Duodenal mucosa (tissue), 2 donors: ENCODE results near the gene TOP3B.

Experiments
- H3K27ac ChIP-seq: one replicate; pipeline ENCODE4 v1.7.0; 2013; ENCODE audit warnings: low read depth, low read length
- H3K27me3 ChIP-seq, 2 donors: one replicate each; pipeline ENCODE4 v1.7.0; 2013; ENCODE audit warnings: low read length in 2 of 2, control low read depth in 1 of 2; ENCODE audit not compliant: insufficient read depth in 2 of 2, control insufficient read depth in 1 of 2
- H3K36me3 ChIP-seq, 2 donors: one replicate each; pipeline ENCODE4 v1.7.0; 2013; ENCODE audit warnings: low read length in 2 of 2, control low read depth in 1 of 2; ENCODE audit not compliant: insufficient read depth in 2 of 2, control insufficient read depth in 1 of 2
- H3K4me1 ChIP-seq, 2 donors: one replicate each; pipeline ENCODE4 v1.7.0; 2013; ENCODE audit warnings: low read length in 2 of 2, control low read depth in 1 of 2; ENCODE audit not compliant: insufficient read depth in 2 of 2, control insufficient read depth in 1 of 2
- H3K4me3 ChIP-seq, 2 donors: one replicate each; pipeline ENCODE4 v1.7.0; 2013; ENCODE audit warnings: low read length in 2 of 2, low read depth in 1 of 2
- H3K9ac ChIP-seq, 2 donors: one replicate each; pipeline ENCODE4 v1.7.0; 2013; ENCODE audit warnings: low read length in 2 of 2, low read depth in 1 of 2
- H3K9me3 ChIP-seq, 2 donors: one replicate each; pipeline ENCODE4 v1.7.0; 2013; ENCODE audit warnings: low read length in 2 of 2, control low read depth in 1 of 2; ENCODE audit not compliant: control insufficient read depth in 1 of 2

Gene TOP3B

DNA sequence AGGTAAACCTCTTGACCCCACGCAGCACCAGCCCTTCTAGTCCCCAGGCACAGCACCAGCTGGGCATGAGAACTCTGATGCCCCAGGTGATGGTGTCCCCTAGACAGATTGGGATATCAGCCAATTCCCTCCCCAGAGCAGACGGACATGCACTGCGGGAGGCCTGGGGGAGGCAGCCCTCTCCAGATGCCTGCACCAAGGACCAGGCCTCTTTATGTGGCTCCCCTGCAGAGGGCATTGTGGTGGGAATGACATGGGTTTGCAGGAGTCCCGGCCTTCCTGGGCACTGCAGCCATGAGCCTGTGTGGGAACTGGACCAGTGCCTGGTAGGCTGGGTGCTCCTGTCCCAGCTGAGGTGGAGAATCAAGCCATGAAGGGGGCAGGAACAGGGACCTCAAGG is 55.9 kb downstream of the TOP3B start:
- no peak overlapping the region for H3K27ac ChIP-seq
- no peaks in the 10 kb centered on the region for H3K27me3 ChIP-seq
- H3K4me1 ChIP-seq: no peaks in the 10 kb centered on the region
- no peak overlapping the region for H3K4me3 ChIP-seq
- H3K9me3 ChIP-seq: no peaks in the 10 kb centered on the region
- H3K9ac ChIP-seq: no peak overlapping the region
- peaks cover 13 to 44% of the 10 kb centered on the region in 2 donors for H3K36me3 ChIP-seq

DNA sequence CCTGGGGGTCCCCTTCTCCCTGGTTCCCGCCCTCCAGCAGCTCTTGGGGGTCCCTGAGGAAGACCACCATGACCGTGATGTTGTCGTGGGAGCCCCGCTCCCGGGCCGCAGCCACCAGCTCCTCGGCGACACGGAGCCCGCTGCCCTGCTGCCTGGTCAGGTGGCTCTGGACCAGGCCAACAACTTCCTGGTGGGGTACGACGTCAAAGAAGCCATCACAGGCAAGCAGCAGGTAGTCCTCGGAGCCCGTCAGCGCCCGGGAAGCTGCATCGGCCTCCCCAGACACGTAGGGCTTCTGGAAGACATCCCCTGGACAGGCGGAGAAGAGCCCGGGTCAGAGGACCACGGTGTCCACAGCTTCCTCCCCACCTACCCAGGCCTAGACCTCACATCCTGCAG is 59.4 kb downstream of the TOP3B start:
- peaks cover 0 to 17% of the 10 kb centered on the region in 2 donors for H3K36me3 ChIP-seq

DNA sequence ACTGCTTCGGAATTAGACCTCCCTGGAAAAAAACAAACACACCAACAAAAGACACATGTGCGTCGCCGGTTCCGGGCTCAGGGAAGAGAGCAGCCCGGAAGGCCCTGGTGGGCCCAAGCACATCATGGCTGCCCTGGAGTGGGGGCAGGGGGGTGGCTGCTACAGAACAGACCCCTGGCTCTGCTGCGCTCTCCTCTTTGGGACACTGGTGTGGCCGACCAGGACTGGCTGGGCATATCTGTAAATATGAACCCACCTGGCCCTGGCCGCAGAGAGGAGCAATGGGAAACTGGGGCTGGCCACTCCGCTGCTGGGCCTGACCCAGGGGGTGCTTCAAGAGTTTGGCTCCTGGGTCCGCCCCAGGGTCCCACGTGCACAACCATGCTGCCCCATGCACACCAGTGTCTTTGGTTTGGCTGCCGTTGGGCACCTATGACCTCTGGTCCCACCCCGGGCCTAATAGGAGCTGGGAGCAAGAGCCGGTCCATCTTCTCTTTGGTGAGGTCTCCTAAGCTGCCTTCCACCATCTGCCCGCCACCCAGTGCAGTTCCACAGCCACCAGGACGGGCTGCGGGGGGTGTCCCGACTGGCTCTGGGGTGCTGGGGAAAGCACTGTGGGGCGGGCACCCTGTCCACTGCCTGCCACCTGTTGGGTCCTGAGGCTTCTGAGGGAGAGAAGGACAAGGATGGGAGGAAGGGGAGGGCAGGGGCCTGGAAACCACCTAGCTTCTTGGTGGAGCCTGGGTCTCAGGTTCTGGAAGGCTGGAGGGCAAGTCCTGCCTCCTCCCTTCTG is 60.0 kb downstream of the TOP3B start:
- H3K9me3 ChIP-seq: no peaks in the 10 kb centered on the region
- H3K27me3 ChIP-seq: no peaks in the 10 kb centered on the region
- peaks cover 0 to 16% of the 10 kb centered on the region in 2 donors for H3K36me3 ChIP-seq
- H3K4me3 ChIP-seq: no peak overlapping the region
- no peak overlapping the region for H3K9ac ChIP-seq
- no peaks in the 10 kb centered on the region for H3K4me1 ChIP-seq
- no peak overlapping the region for H3K27ac ChIP-seq

More for the DNA sequence above, 59.4 kb downstream of the TOP3B start:
- Histone ChIP-seq H3K4me3 (no peak overlapping the region), H3K4me1 (no peaks in the 10 kb centered on the region), H3K27me3 (no peaks in the 10 kb centered on the region), H3K27ac (no peak overlapping the region), H3K9me3 (no peaks in the 10 kb centered on the region), H3K9ac (no peak overlapping the region)

DNA sequence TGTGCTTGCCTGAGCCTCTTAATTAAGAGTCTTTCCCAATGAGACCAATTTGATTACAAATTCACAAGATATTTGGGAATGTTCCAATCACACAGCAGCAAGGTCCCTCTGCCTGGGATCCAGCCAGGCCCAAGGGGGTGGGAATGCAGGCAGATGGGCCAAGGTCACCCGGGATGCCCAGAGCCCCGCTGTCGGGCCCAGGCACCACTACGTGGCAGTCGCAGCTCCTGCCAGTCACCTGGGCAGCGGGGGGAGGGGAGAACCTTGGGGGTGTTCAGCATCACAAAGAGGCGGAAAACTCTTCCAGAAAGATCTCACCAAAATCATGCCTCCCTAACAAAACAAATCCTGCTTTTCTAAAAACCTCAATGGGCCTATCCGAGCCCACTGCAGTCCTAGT is 60.9 kb downstream of the TOP3B start:
- H3K27ac ChIP-seq: no peak overlapping the region

DNA sequence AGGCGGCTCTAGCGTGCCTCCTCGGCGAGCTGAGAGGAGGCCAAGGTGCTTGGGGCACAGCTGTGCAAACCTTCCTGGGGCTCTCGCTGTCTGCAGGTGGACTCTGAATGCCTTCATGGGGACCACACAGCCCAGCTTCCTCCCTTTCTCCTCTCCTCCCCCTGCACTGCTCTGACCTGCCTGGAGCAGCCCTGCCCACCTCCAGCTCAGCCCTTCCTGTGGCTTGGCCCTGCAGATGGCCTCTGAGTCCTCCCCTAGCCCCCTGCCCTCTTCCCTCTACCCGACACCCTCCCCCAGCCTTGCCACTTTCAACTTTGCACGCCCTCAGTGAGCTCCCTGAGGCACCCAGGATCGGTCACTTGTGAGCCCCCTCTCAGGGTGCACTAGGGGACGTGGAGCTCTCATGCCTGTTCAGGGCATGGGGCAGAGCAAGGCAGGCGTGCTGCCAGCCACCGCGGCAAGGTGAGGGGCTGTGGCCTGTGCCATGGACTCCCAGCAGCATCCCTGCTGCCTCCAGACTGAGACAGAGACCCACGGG is 61.3 kb downstream of the TOP3B start:
- Histone ChIP-seq H3K27me3 (no peaks in the 10 kb centered on the region), H3K27ac (no peak overlapping the region), H3K9me3 (no peaks in the 10 kb centered on the region), H3K4me1 (no peaks in the 10 kb centered on the region), H3K4me3 (no peak overlapping the region), H3K9ac (no peak overlapping the region), H3K36me3 (peaks cover 0 to 9% of the 10 kb centered on the region in 2 donors)

More for the DNA sequence above, 60.9 kb downstream of the TOP3B start:
- Histone ChIP-seq H3K27me3 (no peaks in the 10 kb centered on the region), H3K4me3 (no peak overlapping the region), H3K4me1 (no peaks in the 10 kb centered on the region), H3K9ac (no peak overlapping the region), H3K36me3 (peaks cover 0 to 11% of the 10 kb centered on the region in 2 donors), H3K9me3 (no peaks in the 10 kb centered on the region)

DNA sequence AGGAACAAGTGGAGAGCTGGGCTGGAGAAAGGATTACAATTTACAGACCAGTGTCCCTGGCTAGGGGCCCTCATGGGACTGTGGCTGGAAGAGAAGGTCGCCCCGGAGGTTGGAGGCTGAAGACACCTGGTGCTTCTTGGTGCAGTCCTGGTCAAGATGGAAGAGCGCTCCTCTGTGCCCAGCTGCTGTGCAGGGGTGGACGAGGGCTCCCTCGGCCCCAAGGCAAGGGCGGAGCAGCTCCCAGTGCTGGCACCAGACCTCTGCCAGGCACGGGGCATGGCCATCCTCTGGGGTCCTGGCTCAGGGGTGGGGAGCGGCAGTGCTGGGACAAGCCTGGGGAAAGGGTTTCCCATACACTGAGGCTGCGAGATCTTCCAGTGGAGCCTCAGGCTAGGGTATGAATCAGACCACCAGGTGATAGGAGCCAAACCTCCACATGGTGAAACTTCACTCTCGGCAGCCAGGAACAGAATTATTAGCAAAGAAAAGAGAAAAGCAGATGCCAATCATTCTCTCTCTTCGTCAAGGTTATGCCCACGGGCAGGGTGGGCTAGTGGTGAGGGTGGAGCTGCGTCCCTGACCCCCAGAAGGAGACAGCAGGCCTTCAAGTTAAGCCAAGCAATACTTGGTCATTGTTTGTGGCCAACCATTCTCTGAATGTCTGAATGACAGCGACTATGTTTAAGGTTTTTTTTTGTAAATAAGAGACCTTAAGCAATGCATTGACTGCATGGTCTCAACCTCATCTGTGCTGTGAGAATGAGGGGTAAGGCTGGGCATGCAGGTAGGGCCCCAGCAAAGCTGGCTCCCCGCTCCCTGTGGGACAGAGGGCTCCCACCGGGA is 62.0 kb downstream of the TOP3B start:
- no peaks in the 10 kb centered on the region for H3K9me3 ChIP-seq
- H3K27ac ChIP-seq: no peak overlapping the region
- peaks cover 0 to 9% of the 10 kb centered on the region in 2 donors for H3K36me3 ChIP-seq
- H3K27me3 ChIP-seq: no peaks in the 10 kb centered on the region
- no peaks in the 10 kb centered on the region for H3K4me1 ChIP-seq
- H3K9ac ChIP-seq: no peak overlapping the region
- no peak overlapping the region for H3K4me3 ChIP-seq

DNA sequence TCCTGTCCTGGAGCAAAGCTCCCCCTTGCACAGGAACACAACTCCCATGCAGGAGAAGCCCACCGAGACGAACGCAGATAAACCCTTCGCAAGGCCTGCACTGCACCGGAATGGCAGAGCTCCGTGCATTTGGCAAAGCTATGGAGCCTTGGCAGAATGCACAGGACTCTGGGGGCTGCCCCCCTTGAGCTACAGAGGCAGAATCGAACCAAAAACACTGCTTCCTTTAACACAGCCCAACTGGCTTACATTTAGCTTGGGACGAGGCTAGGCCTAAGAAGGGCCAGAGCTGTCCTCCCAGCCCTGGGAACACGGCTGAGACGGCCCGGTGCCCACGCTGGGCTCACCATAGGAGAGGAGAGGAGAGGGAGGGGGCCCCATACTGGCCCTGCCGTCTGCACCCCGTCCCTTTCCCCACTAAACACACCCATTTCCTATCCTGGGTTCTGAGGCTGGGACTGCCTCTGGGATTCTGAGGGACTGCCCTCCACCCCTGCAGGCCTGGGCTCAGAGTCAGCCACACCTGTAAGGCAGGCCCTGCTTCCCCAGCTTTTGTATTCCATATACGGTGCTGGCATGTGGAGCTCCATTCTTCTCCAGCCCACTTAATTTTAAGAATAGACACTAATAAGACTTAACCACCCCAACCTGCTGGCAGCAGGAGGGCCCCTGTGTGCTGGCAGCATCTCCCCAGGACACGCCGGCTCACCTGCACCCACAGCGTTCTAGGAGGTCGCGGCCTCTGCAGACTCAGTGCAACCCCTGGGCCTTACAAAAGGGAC is 62.9 kb downstream of the TOP3B start:
- no peak overlapping the region for H3K9ac ChIP-seq
- no peaks in the 10 kb centered on the region for H3K4me1 ChIP-seq
- H3K4me3 ChIP-seq: no peak overlapping the region
- H3K9me3 ChIP-seq: no peaks in the 10 kb centered on the region
- H3K36me3 ChIP-seq: peaks cover 0 to 3% of the 10 kb centered on the region in 2 donors
- H3K27ac ChIP-seq: no peak overlapping the region
- H3K27me3 ChIP-seq: no peaks in the 10 kb centered on the region

DNA sequence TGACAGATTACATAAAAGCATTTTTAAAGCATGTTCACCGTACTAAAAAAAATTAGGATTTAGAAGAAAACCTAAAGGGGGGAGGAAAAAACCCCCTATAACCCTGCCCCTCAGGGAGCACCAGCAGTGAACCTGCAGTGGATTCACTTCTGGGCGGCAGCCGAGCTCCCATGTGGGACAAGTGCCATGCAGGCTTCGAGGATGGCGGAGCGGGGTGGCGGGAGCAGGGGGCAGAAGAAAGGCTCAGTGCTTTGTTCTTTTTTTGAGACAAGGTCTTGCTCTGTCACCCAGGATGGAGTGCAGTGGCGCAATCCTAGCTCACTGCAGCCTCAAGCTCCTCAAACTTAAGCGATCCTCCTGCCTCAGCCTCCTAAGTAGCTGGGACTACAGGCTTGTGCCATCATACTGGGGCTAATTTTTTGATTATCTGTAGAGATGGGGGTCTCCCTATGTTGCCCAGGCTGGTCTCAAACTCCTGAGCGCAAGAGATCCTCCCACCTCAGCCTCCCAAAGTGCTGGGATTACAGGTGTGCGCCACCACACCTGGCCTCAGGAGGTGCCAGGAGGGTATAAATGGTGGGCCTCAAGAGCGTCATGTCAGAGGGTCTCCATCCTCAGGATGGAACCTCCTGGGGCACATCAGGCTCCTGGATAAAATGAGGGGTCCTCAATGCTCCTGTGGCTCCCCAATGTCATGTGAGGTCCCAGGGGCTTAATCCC is 64.0 kb downstream of the TOP3B start:
- Histone ChIP-seq H3K9ac (no peak overlapping the region), H3K36me3 (peaks cover 0 to 3% of the 10 kb centered on the region in 2 donors), H3K27ac (no peak overlapping the region)

DNA sequence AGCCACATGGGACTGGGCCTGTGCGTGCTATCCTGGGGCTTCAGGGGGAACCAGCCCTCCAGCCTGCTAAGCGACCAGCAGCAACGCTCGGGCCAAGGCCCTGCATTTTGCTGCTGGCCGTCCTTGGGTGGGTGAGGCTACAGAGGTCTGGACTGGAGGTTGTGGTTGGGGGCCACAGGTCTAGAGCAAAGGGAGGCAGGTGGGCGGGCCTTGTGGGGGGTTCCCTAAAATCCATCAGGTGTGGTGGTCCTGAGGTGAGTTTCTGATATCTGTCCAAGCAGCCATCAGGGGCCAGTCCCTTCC is 64.7 kb downstream of the TOP3B start:
- Histone ChIP-seq H3K27ac (no peak overlapping the region), H3K27me3 (no peaks in the 10 kb centered on the region), H3K9me3 (no peaks in the 10 kb centered on the region), H3K36me3 (no peaks in the 10 kb centered on the region), H3K9ac (no peak overlapping the region), H3K4me3 (no peak overlapping the region), H3K4me1 (no peaks in the 10 kb centered on the region)

More for the DNA sequence above, 64.0 kb downstream of the TOP3B start:
- Histone ChIP-seq H3K27me3 (no peaks in the 10 kb centered on the region), H3K9me3 (no peaks in the 10 kb centered on the region), H3K4me3 (no peak overlapping the region), H3K4me1 (no peaks in the 10 kb centered on the region)
